ENCODE measurements around the gene UTP15. TPM values are rescaled to one million over a fixed set of nuclear protein-coding genes. Genes with fewer than 3 reads are reported as not detected.

UTP15 gene
- 10.1 and 12.1 TPM in 2 replicates for total RNA-seq

GRCh38 chr5:73565139-73565968, at the start of gene UTP15, which contains the start of gene ANKRA2:
Gene UTP15 (plus strand): TSS chr5:73565743. CDS start chr5:73567345, 1,602 bp downstream.
Gene ANKRA2 (minus strand): TSS chr5:73565639. CDS start chr5:73562881, 2,758 bp downstream.

GRCh38 chr5:73625944-73626811, 60.6 kb downstream of the UTP15 start, which contains the start of gene ARHGEF28:
Gene ARHGEF28 (plus strand): TSS chr5:73626196. CDS start chr5:73684852, 58,656 bp downstream.

Other genes starting within 250 kb of the UTP15 start
- 0.53 TPM in 1 of 2 replicates, not detected in the other for gene FOXD1, start 117.0 kb upstream of the UTP15 start, total RNA-seq
- gene BTF3, start 67.3 kb upstream of the UTP15 start, total RNA-seq: 483 and 524 TPM in 2 replicates
- 14.7 and 32.8 TPM in 2 replicates for gene ANKRA2, start 104 bp upstream of the UTP15 start, total RNA-seq
- gene ARHGEF28, start 60.5 kb downstream of the UTP15 start, total RNA-seq: 11.2 and 14.7 TPM in 2 replicates

All from myometrial cell (primary cell).